Osteoblast (primary cell): ENCODE data around the gene OTOP1. TPM values are rescaled to one million over a fixed set of nuclear protein-coding genes. Genes with fewer than 3 reads are reported as not detected.

Experiments
- total RNA-seq: library from RNA; depleted of rRNA; stranded (reverse); fragments of >200 nt; gene quantifications from 2 replicates; pipeline ENCODE4 v1.2.3, GENCODE V29; 2012

OTOP1 gene
- total RNA-seq, 1 donor = not detected

Other genes starting within 250 kb of the OTOP1 start
- gene TMEM128, start 21.3 kb upstream of the OTOP1 start, total RNA-seq = 21.7 and 28.3 TPM in 2 replicates
- 3.5 and 4.0 TPM in 2 replicates for gene LYAR, start 63.2 kb upstream of the OTOP1 start, total RNA-seq
- 5.0 and 6.2 TPM in 2 replicates for gene ZBTB49, start 63.3 kb upstream of the OTOP1 start, total RNA-seq
- gene NSG1, start 160.2 kb upstream of the OTOP1 start, total RNA-seq = not detected in 2 replicates